Muscle of leg (tissue), 9 donors: ENCODE results near the gene TMEM175. TPM values are rescaled to one million over a fixed set of nuclear protein-coding genes. Genes with fewer than 3 reads are reported as not detected.

Source experiments
- polyA plus RNA-seq, 8 donors: library from polyadenylated mRNA; unstranded; fragments of 120-200 nt; gene quantifications; one replicate each; pipeline versions ENCODE4 v1.2.1 to v1.2.3, GENCODE V29; 2013; ENCODE audit warnings: inconsistent platforms in 1 of 8, low replicate concordance in 1 of 8; ENCODE audit not compliant: insufficient read length in 8 of 8, insufficient read depth in 1 of 8
- total RNA-seq: library from RNA; stranded (reverse); fragments of 120-200 nt; gene quantifications from one replicate; pipeline ENCODE4 v1.2.4, GENCODE V29; 2013

Gene TMEM175
- total and polyA plus RNA-seq, 9 donors = 9.8 to 22.2 (median 18.8) TPM

Other genes starting within 250 kb of the TMEM175 start
- gene SLC49A3, start 243.3 kb upstream of the TMEM175 start, total RNA-seq = 2.9 TPM
- 10 to 100 TPM in 7 of 8 donors, 1 to 10 TPM in 1; 9.7 to 26.4 (median 17.8) TPM for gene SLC49A3, start 243.3 kb upstream of the TMEM175 start, polyA plus RNA-seq
- gene PCGF3, start 226.6 kb upstream of the TMEM175 start, total RNA-seq = 38.9 TPM
- 10 to 100 TPM; 40.0 to 79.4 (median 56.5) TPM for gene PCGF3, start 226.6 kb upstream of the TMEM175 start, polyA plus RNA-seq
- gene CPLX1, start 106.3 kb upstream of the TMEM175 start, total RNA-seq = 0.13 TPM
- gene CPLX1, start 106.3 kb upstream of the TMEM175 start, polyA plus RNA-seq = under 1 TPM; 0.09 to 0.91 (median 0.33) TPM
- 30.4 TPM for gene GAK, start 144 bp upstream of the TMEM175 start, total RNA-seq
- 10 to 100 TPM; 26.4 to 44.0 (median 35.2) TPM for gene GAK, start 144 bp upstream of the TMEM175 start, polyA plus RNA-seq
- 3.9 TPM for gene DGKQ, start 41.1 kb downstream of the TMEM175 start, total RNA-seq
- gene DGKQ, start 41.1 kb downstream of the TMEM175 start, polyA plus RNA-seq = 1 to 10 TPM; 4.5 to 7.8 (median 4.7) TPM
- 11.4 TPM for gene IDUA, start 54.6 kb downstream of the TMEM175 start, total RNA-seq
- gene IDUA, start 54.6 kb downstream of the TMEM175 start, polyA plus RNA-seq = 10 to 100 TPM; 11.5 to 21.0 (median 14.4) TPM
- gene SLC26A1, start 60.9 kb downstream of the TMEM175 start, total RNA-seq = 0.58 TPM
- gene SLC26A1, start 60.9 kb downstream of the TMEM175 start, polyA plus RNA-seq = 1 to 10 TPM; 2.2 to 5.3 (median 3.5) TPM
- gene FGFRL1, start 79.2 kb downstream of the TMEM175 start, total RNA-seq = 97.6 TPM
- 100 to 1,000 TPM in 7 of 8 donors, 10 to 100 TPM in 1; 90.4 to 203 (median 170) TPM for gene FGFRL1, start 79.2 kb downstream of the TMEM175 start, polyA plus RNA-seq
- gene RNF212, start 181.1 kb downstream of the TMEM175 start, total RNA-seq = 3.2 TPM
- gene RNF212, start 181.1 kb downstream of the TMEM175 start, polyA plus RNA-seq = 1 to 10 TPM; 2.3 to 6.0 (median 4.4) TPM
- gene SPON2, start 240.1 kb downstream of the TMEM175 start, total RNA-seq = 54.3 TPM
- gene SPON2, start 240.1 kb downstream of the TMEM175 start, polyA plus RNA-seq = 10 to 100 TPM; 40.9 to 87.8 (median 59.0) TPM